Liver (tissue), 3 donors: ENCODE data around the gene FAT4.

Experiments
- CTCF ChIP-seq: fragments of 150-350 bp; IDR thresholded peaks from 2 replicates; pipeline ENCODE4 v1.5.1; 2017; ENCODE audit warnings: improper control_type of control experiment, low read depth, low read length; ENCODE audit not compliant: missing input control
- GABPA ChIP-seq, 2 donors: IDR thresholded peaks in 1 of 2; conservative IDR thresholded peaks in 1 of 2; 2 replicates each; pipeline ENCODE4 v1.6.1; 2016; ENCODE audit warnings: antibody characterized with exemption in 2 of 2, mild to moderate bottlenecking in 1 of 2, moderate library complexity in 1 of 2
- REST ChIP-seq: IDR thresholded peaks from 2 replicates; pipeline ENCODE4 v1.6.1; 2016; ENCODE audit warnings: antibody characterized with exemption, mild to moderate bottlenecking
- RXRA ChIP-seq, 2 donors: IDR thresholded peaks; 2 replicates each; pipeline ENCODE4 v1.6.1; 2017 to 2018; ENCODE audit warnings: antibody characterized with exemption in 2 of 2, mild to moderate bottlenecking in 1 of 2
- donor health status: healthy.
- donor health status: healthy.

GRCh38 chr4:125276811-125277210 lies 37.9 kb upstream of the FAT4 start:
- no peak for TF ChIP-seq GABPA (IDR thresholded peaks at IDR 0.05 in 1 of 2, conservative IDR thresholded peaks at IDR 0.05 in 1 of 2)
- no peak for TF ChIP-seq RXRA (IDR thresholded peaks at IDR 0.05)
- no peak for TF ChIP-seq REST
- TF ChIP-seq CTCF = no peak
